HCT116 (cell line): Measurements from ENCODE around the gene DPF3. TPM values are rescaled to one million over a fixed set of nuclear protein-coding genes. Genes with fewer than 3 reads are reported as not detected.

Experiments
- ATAC-seq: fragments of 200-7000 bp; cut with Tn5 transposase; 2 replicates; pipeline ENCODE4 v1.9.1; 2020; ENCODE audit warnings: mild to moderate bottlenecking, moderate library complexity
- BruUV-seq: library from RNA; stranded (reverse); fragments of 400-500 nt; replicated peaks from 2 replicates; lab custom pipeline; 2021; lab: Mats Ljungman, UMichigan
- CTCF ChIA-PET: fragments of 300-600 bp; sonication (Branson Sonifier 250); formaldehyde crosslinking; loops from one replicate; lab custom pipeline; 2021; ENCODE audit warnings: antibody characterized with exemption; lab: Charles Lee
- POLR2A ChIA-PET: fragments of 300-600, 350-600 bp; sonication (Branson Sonifier 250); formaldehyde crosslinking; loops from one replicate; lab custom pipeline; 2021; ENCODE audit warnings: antibody characterized with exemption; lab: Charles Lee
- RAD21 ChIA-PET, 2 experiments: fragments of 300-600 bp; sonication (Branson Sonifier 250); formaldehyde crosslinking; loops; one replicate each; lab custom pipeline; 2023; ENCODE audit warnings: low total read pairs in 2 of 2; ENCODE audit not compliant: uncharacterized antibody in 2 of 2, unreplicated experiment in 2 of 2, low non-redundant PET in 1 of 2; lab: Charles Lee
- DNase-seq: peaks from one replicate; pipeline ENCODE4 v3.0.0-alpha.2; 2010; ENCODE audit warnings: low read depth, low spot score
- H2AFZ ChIP-seq: fragments of 200-600 bp; shearing (Covaris generic), sonication (generic); 2 replicates; pipeline ENCODE4 v1.6.1; 2017; ENCODE audit warnings: low read depth, mixed run types, mixed read lengths, antibody characterized with exemption, low read length; ENCODE audit not compliant: poor library complexity, severe bottlenecking
- H3K27ac ChIP-seq: 2 replicates; pipeline ENCODE4 v1.5.1; 2012; ENCODE audit warnings: low read depth, low read length
- H3K27me3 ChIP-seq: fragments of 200-600 bp; sonication (generic); 2 replicates; pipeline ENCODE4 v1.6.1; 2016; ENCODE audit warnings: mixed run types, low read length, mixed read lengths; ENCODE audit not compliant: insufficient read depth
- H3K36me3 ChIP-seq, 2 experiments: fragments of 200-500 bp in 1 of 2; fragments of 200-600 bp in 1 of 2; sonication (Bioruptor generic) in 1 of 2; sonication (generic) in 1 of 2; 2 replicates each; pipeline versions ENCODE4 v1.5.1 to v1.6.1; 2014 to 2016; ENCODE audit warnings: low read length in 2 of 2, inconsistent platforms in 1 of 2, mixed read lengths in 1 of 2, mixed run types in 1 of 2; ENCODE audit not compliant: insufficient read depth in 2 of 2, control insufficient read depth in 1 of 2
- H3K4me1 ChIP-seq, 2 experiments: fragments of 200-600 bp in 1 of 2; sonication (generic) in 1 of 2; 2 replicates each; pipeline versions ENCODE4 v1.5.1 to v1.6.1; 2012 to 2017; ENCODE audit warnings: low read length in 2 of 2, inconsistent platforms in 1 of 2, mild to moderate bottlenecking in 1 of 2, mixed read lengths in 1 of 2, mixed run types in 1 of 2, moderate library complexity in 1 of 2; ENCODE audit not compliant: insufficient read depth in 2 of 2, control insufficient read depth in 1 of 2
- H3K4me2 ChIP-seq: fragments of 200-600 bp; sonication (generic); 2 replicates; pipeline ENCODE4 v1.6.1; 2017; ENCODE audit warnings: mixed run types, low read length, mixed read lengths
- H3K4me3 ChIP-seq, 2 experiments: fragments of 200-600 bp in 1 of 2; sonication (generic) in 1 of 2; replicated peaks in 1 of 2; 2 replicates each; pipeline ENCODE4 v1.5.1; 2011 to 2016; ENCODE audit warnings: low read length in 2 of 2, control low read depth in 1 of 2, low read depth in 1 of 2, mild to moderate bottlenecking in 1 of 2, mixed read lengths in 1 of 2, mixed run types in 1 of 2
- H3K79me2 ChIP-seq: fragments of 200-600 bp; sonication (generic); 2 replicates; pipeline ENCODE4 v1.6.1; 2017; ENCODE audit warnings: mild to moderate bottlenecking, mixed run types, low read length, moderate library complexity, mixed read lengths; ENCODE audit not compliant: insufficient read depth
- H3K9ac ChIP-seq: fragments of 200-600 bp; sonication (generic); 2 replicates; pipeline ENCODE4 v1.6.1; 2016; ENCODE audit warnings: low read length, mixed read lengths
- H3K9me2 ChIP-seq: fragments of 200-600 bp; sonication (generic), shearing (Covaris generic); 2 replicates; pipeline ENCODE4 v1.6.1; 2017; ENCODE audit warnings: mixed run types, mild to moderate bottlenecking, moderate library complexity; ENCODE audit not compliant: insufficient read depth
- H3K9me3 ChIP-seq, 2 experiments: fragments of 200-500 bp in 1 of 2; fragments of 200-600 bp in 1 of 2; sonication (Bioruptor generic) in 1 of 2; sonication (generic) in 1 of 2; 2 replicates each; pipeline ENCODE4 v1.6.1; 2014 to 2017; ENCODE audit warnings: low read length in 2 of 2, mixed read lengths in 2 of 2, inconsistent platforms in 1 of 2, low read depth in 1 of 2, mild to moderate bottlenecking in 1 of 2, mixed run types in 1 of 2, moderate library complexity in 1 of 2; ENCODE audit not compliant: control insufficient read depth in 1 of 2, insufficient read depth in 1 of 2
- H4K20me1 ChIP-seq: fragments of 200-600 bp; sonication (generic), shearing (Covaris generic); 2 replicates; pipeline ENCODE4 v1.6.1; 2017; ENCODE audit warnings: mixed run types, mild to moderate bottlenecking, moderate library complexity; ENCODE audit not compliant: insufficient read depth
- CBX3 ChIP-seq: IDR thresholded peaks from 2 replicates; pipeline ENCODE4 v1.6.1; 2012; ENCODE audit warnings: low read depth
- EGR1 ChIP-seq: IDR thresholded peaks from 2 replicates; pipeline ENCODE4 v1.6.1; 2012; ENCODE audit warnings: low read depth
- ELF1 ChIP-seq: IDR thresholded peaks from 2 replicates; pipeline ENCODE4 v1.6.1; 2012; ENCODE audit warnings: low read depth, borderline replicate concordance
- JUND ChIP-seq: IDR thresholded peaks from 2 replicates; pipeline ENCODE4 v1.6.1; 2012
- POLR2A ChIP-seq: IDR thresholded peaks from 2 replicates; pipeline ENCODE4 v1.7.0; 2011; ENCODE audit warnings: borderline replicate concordance; ENCODE audit not compliant: insufficient read depth, insufficient read length; ENCODE audit errors: extremely low read depth
- POLR2AphosphoS5 ChIP-seq: IDR thresholded peaks from 2 replicates; pipeline ENCODE4 v1.6.1; 2011; ENCODE audit warnings: mild to moderate bottlenecking, low read depth, low read length, moderate library complexity
- RAD21 ChIP-seq: IDR thresholded peaks from 2 replicates; pipeline ENCODE4 v1.6.1; 2012; ENCODE audit warnings: low read depth, mild to moderate bottlenecking
- REST ChIP-seq: IDR thresholded peaks from 2 replicates; pipeline ENCODE4 v1.6.1; 2012; ENCODE audit warnings: low read depth
- SIN3A ChIP-seq: IDR thresholded peaks from 2 replicates; pipeline ENCODE4 v1.6.1; 2012; ENCODE audit warnings: low read depth
- SP1 ChIP-seq: IDR thresholded peaks from 2 replicates; pipeline ENCODE4 v1.6.1; 2012; ENCODE audit warnings: low read depth
- SRF ChIP-seq: IDR thresholded peaks from 2 replicates; pipeline ENCODE4 v1.6.1; 2012; ENCODE audit warnings: low read depth
- TCF7L2 ChIP-seq: IDR thresholded peaks from 2 replicates; pipeline ENCODE4 v1.7.0; 2011; ENCODE audit warnings: borderline replicate concordance, inconsistent platforms; ENCODE audit not compliant: insufficient read depth, insufficient read length; ENCODE audit errors: extremely low read depth
- YY1 ChIP-seq: IDR thresholded peaks from 2 replicates; pipeline ENCODE4 v1.6.1; 2011; ENCODE audit warnings: low read length, low read depth, moderate library complexity, mild to moderate bottlenecking; ENCODE audit not compliant: insufficient replicate concordance; ENCODE audit errors: extremely low read depth
- ZNF274 ChIP-seq: fragments of 200-500 bp; sonication (Bioruptor generic); IDR thresholded peaks from 2 replicates; pipeline ENCODE4 v1.6.1; 2014; ENCODE audit warnings: mild to moderate bottlenecking, low read depth, low read length, inconsistent platforms
- intact Hi-C: fragments of 100-400 bp; cut with micrococcal nuclease; formaldehyde crosslinking; loops from 2 replicates; pipeline ENCODE4 v1.10.0; 2022
- total RNA-seq: library from RNA; stranded (reverse); gene quantifications from one replicate; pipeline ENCODE4 v1.2.1, GENCODE V29; 2021; ENCODE audit not compliant: unreplicated experiment
- TF ChIP-seq, protein P1 (sequence below): IDR thresholded peaks from 2 replicates; pipeline ENCODE4 v1.6.1; 2011; ENCODE audit warnings: mild to moderate bottlenecking, low read length, moderate library complexity; ENCODE audit not compliant: insufficient replicate concordance; ENCODE audit errors: extremely low read depth

Gene DPF3
- total RNA-seq, 1 experiment from 2014 or later, result 0.27 TPM

GRCh38 chr14:72680853-72681640, 212.9 kb downstream of the DPF3 start:
- no peaks in the 10 kb centered on the region for H3K36me3 ChIP-seq
- H3K4me2 ChIP-seq, result no peak overlapping the region
- CTCF ChIA-PET, result no interaction called here
- no TSS peak for BruUV-seq
- RAD21 ChIA-PET, result no interaction called here
- no peak overlapping the region for H3K4me3 ChIP-seq
- H3K4me1 ChIP-seq, result peaks cover 0 to 5% of the 10 kb centered on the region in 2 experiments; a peak in 1 of 4 replicates
- POLR2A ChIA-PET, result no interaction called here
- peak overlapping the region; percentile 26 for H2AFZ ChIP-seq
- intact Hi-C loops, result no loop called here
- no peak for DNase-seq
- no peaks in the 10 kb centered on the region for H3K9me2 ChIP-seq
- H3K9me3 ChIP-seq, result no peaks in the 10 kb centered on the region
- H3K27me3 ChIP-seq, result no peaks in the 10 kb centered on the region
- TF ChIP-seq RAD21 (no peak), SRF (no peak), REST (no peak), SP1 (no peak), EGR1 (no peak), JUND (no peak), SIN3A (no peak), CBX3 (no peak), POLR2AphosphoS5 (no peak), TCF7L2 (no peak), ELF1 (no peak), ZNF274 (no peak), POLR2A (no peak), YY1 (no peak)
- TF ChIP-seq, protein P1, sequence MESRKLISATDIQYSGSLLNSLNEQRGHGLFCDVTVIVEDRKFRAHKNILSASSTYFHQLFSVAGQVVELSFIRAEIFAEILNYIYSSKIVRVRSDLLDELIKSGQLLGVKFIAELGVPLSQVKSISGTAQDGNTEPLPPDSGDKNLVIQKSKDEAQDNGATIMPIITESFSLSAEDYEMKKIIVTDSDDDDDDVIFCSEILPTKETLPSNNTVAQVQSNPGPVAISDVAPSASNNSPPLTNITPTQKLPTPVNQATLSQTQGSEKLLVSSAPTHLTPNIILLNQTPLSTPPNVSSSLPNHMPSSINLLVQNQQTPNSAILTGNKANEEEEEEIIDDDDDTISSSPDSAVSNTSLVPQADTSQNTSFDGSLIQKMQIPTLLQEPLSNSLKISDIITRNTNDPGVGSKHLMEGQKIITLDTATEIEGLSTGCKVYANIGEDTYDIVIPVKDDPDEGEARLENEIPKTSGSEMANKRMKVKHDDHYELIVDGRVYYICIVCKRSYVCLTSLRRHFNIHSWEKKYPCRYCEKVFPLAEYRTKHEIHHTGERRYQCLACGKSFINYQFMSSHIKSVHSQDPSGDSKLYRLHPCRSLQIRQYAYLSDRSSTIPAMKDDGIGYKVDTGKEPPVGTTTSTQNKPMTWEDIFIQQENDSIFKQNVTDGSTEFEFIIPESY, result no peak
- H4K20me1 ChIP-seq, result no peaks in the 10 kb centered on the region
- H3K27ac ChIP-seq, result no peak overlapping the region
- H3K79me2 ChIP-seq, result no peaks in the 10 kb centered on the region
- no peak for ATAC-seq
- no peak overlapping the region for H3K9ac ChIP-seq
